Body of pancreas (tissue), 4 donors: ENCODE measurements around the gene MIGA2. TPM values are rescaled to one million over a fixed set of nuclear protein-coding genes. Genes with fewer than 3 reads are reported as not detected.
"Not testable (repeated sequence)": the region's sequence is repeated elsewhere in the genome, so short reads cannot be mapped to it uniquely, and the experiment has no call there.

Experiments used
- ATAC-seq: fragments of 150-250 bp; one replicate; pipeline ENCODE4 v1.9.1; 2016
- DNase-seq, 4 donors: peaks; one replicate each; pipeline ENCODE4 v3.0.0-alpha.2; 2019
- H3K27ac ChIP-seq, 4 donors: fragments of 200-600 bp; sonication (generic); 1 replicate in 3 of 4; 2 replicates in 1 of 4; pipeline versions ENCODE4 v1.5.1 to v1.6.1; 2016 to 2019; ENCODE audit warnings: mild to moderate bottlenecking in 1 of 4, mixed read lengths in 1 of 4, moderate library complexity in 1 of 4
- H3K27me3 ChIP-seq, 2 donors: fragments of 200-600 bp; sonication (generic); one replicate each; pipeline ENCODE4 v1.6.0; 2016; ENCODE audit warnings: mild to moderate bottlenecking in 1 of 2
- H3K36me3 ChIP-seq, 2 donors: fragments of 200-600 bp; sonication (generic); replicated peaks in 1 of 2; 2 replicates each; pipeline ENCODE4 v1.5.1; 2016; ENCODE audit warnings: low read depth in 2 of 2; ENCODE audit not compliant: insufficient read depth in 1 of 2
- H3K4me1 ChIP-seq: fragments of 200-600 bp; sonication (generic); one replicate; pipeline ENCODE4 v1.6.0; 2016
- H3K4me3 ChIP-seq, 2 donors: fragments of 200-600 bp; sonication (generic); 1 replicate in 1 of 2; 2 replicates in 1 of 2; pipeline ENCODE4 v1.5.1; 2016 to 2019
- H3K9me3 ChIP-seq, 3 donors: fragments of 200-600 bp; sonication (generic); 1 replicate in 2 of 3; 2 replicates in 1 of 3; pipeline ENCODE4 v1.5.1; 2016
- POLR2A ChIP-seq, 3 donors: fragments of 450-650 bp; IDR thresholded peaks; one replicate each; pipeline ENCODE4 v1.6.1; 2016; ENCODE audit warnings: antibody characterized with exemption in 3 of 3, mild to moderate bottlenecking in 2 of 3
- WGBS, 2 donors: methylation state at CpG; one replicate each; pipeline ENCODE4 v1.1.5; 2017; 5-methylcytosine and 5-hydroxymethylcytosine counted together
- intact Hi-C: fragments of 100-400 bp; cut with DNase I; formaldehyde crosslinking; loops from one replicate; pipeline ENCODE4 v1.15.1; 2023
- total RNA-seq, 2 donors: library from RNA; depleted of rRNA; stranded (reverse); fragments of >200 nt; gene quantifications; one replicate each; pipeline ENCODE4 v1.1.0, GENCODE V29; 2016
- TF ChIP-seq, protein P1 (sequence below), 7 experiments: fragments of 450-650 bp in 4 of 7; fragments of 200-600 bp in 3 of 7; sonication (generic) in 3 of 7; IDR thresholded peaks; one replicate each; pipeline ENCODE4 v1.5.1; 2016 to 2019; ENCODE audit warnings: antibody characterized with exemption in 7 of 7

The MIGA2 gene
- total RNA-seq, 2 donors from 2014 or later, result 11.9 to 36.6 TPM

DNA sequence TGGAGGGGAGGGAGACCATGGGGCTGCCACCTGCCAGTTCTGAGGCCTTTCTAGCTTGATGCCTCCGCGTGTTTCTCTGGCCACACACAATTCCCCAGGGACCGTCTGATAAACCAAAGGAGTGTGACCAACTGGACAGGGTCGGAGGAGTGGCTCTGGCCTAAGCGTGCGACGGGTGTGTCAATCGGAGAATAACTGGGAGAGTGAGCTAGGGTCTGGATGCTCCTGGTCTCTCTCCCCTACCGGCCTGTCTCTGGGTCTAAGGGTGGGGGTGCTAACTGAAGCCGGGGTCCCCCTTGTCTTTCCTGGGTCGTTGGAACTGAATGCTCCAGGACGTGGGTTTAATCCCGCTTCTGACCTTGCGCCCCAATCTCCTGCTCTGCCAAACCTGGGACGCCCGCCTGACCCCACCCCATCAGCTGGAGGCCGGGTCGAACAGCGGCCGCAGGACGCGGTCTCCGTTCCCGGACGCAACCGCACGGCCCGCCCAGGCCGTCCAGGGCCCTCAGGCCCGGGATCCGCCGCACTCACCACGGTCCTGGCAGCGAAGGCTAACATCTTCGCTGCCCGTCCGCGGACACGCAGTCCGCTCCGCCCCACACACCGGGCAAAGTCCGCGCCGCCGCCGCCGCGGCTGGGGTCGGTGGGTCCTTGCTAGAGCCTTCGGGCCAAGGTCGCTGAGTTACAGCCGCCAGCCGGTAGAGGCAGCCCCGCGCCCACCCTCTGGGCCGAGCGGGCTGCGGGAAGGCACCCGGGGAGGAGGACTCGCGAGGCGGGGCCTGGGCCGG lies 73.7 kb downstream of the MIGA2 start:
- peak overlapping the region; percentile 81 to 91 for H3K4me3 ChIP-seq
- peak overlapping the region; percentile 93 to 99 (median 97) for H3K27ac ChIP-seq
- no peak for TF ChIP-seq POLR2A (IDR thresholded peaks at IDR 0.05)
- TF ChIP-seq, protein P1, sequence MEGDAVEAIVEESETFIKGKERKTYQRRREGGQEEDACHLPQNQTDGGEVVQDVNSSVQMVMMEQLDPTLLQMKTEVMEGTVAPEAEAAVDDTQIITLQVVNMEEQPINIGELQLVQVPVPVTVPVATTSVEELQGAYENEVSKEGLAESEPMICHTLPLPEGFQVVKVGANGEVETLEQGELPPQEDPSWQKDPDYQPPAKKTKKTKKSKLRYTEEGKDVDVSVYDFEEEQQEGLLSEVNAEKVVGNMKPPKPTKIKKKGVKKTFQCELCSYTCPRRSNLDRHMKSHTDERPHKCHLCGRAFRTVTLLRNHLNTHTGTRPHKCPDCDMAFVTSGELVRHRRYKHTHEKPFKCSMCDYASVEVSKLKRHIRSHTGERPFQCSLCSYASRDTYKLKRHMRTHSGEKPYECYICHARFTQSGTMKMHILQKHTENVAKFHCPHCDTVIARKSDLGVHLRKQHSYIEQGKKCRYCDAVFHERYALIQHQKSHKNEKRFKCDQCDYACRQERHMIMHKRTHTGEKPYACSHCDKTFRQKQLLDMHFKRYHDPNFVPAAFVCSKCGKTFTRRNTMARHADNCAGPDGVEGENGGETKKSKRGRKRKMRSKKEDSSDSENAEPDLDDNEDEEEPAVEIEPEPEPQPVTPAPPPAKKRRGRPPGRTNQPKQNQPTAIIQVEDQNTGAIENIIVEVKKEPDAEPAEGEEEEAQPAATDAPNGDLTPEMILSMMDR (IDR thresholded peaks at IDR 0.05), result peak in 2 of 7 experiments; percentile 2 to 6
- H3K4me1 ChIP-seq, result peaks cover 74% of the 10 kb centered on the region
- no peaks in the 10 kb centered on the region for H3K9me3 ChIP-seq
- DNase-seq (peak in 3 of 4 donors; percentile 39 to 51 (median 41)), ATAC-seq (peak; percentile 28)
- 0 to 8% methylated on average over 3 to 47 of the region's 64 CpGs for WGBS, 2 donors
- no peaks in the 10 kb centered on the region for H3K36me3 ChIP-seq
- no peaks in the 10 kb centered on the region for H3K27me3 ChIP-seq
- intact Hi-C loops, result no loop called here

DNA sequence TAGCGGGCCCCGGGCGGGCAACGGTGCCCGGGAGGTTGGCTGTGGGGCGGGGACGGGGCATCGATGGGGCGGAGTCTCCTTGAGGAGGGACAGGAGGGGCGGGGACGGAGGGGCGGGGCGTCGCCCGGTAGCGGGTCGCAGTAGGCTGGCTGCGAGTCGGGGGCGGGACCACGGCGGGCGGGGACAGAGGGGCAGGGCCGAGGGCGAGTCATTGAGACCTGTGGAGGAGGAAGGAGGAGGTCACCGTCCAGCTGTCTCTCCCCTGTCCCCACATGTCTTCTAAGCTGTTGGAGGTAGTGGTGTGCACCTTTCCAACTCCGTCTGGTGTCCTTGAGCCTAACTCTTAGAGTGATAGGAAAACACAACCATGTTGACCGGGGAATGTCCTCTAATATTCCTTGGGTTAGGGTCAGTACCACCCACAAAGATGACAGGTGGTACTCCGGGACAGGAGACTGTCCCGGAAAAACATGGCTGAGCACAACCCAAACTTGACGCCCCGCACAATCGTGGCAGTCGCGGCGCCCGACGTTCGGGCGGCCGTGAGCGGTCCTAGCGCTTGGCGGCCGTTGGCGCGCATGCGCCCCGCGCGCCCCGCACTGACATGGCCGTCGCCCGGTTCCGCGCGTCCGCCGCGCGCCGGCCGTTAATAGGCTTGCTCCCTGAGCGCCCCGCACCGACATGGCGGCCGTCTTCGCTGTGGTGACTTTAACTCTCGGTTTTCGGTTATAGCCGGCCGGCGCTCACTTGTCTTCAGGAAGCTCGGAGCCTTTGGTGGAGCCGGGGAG lies 74.5 kb downstream of the MIGA2 start, which contains the start of the genes CRAT and PTPA:
TSS of gene CRAT (minus strand) at position 54 of the 788 bp plus-strand sequence. CDS start 284 bp downstream, outside the sequence.
TSS of gene PTPA (plus strand) at position 676 of the 788 bp plus-strand sequence. CDS start 186 bp downstream, outside the sequence.
- peak; percentile 98 to 99 (median 98) for DNase-seq
- Histone ChIP-seq H3K4me1 (peaks cover 81% of the 10 kb centered on the region), H3K27ac (peak within 1 kb of the TSS; percentile 93 to 99 (median 97)), H3K4me3 (peak within 1 kb of the TSS; percentile 88 to 91), H3K27me3 (no peaks in the 10 kb centered on the region), H3K9me3 (no peaks in the 10 kb centered on the region), H3K36me3 (no peaks in the 10 kb centered on the region)
- intact Hi-C loops, result no loop called here
- TF ChIP-seq, protein P1 (IDR thresholded peaks at IDR 0.05), result peak in 1 of 7 experiments; percentile 6
- peak; percentile 81 to 97 (median 96) for TF ChIP-seq POLR2A (IDR thresholded peaks at IDR 0.05)
- WGBS, 2 donors, result 0% methylated on average over 8 to 76 of the region's 77 CpGs
- peak; percentile 88 for ATAC-seq

DNA sequence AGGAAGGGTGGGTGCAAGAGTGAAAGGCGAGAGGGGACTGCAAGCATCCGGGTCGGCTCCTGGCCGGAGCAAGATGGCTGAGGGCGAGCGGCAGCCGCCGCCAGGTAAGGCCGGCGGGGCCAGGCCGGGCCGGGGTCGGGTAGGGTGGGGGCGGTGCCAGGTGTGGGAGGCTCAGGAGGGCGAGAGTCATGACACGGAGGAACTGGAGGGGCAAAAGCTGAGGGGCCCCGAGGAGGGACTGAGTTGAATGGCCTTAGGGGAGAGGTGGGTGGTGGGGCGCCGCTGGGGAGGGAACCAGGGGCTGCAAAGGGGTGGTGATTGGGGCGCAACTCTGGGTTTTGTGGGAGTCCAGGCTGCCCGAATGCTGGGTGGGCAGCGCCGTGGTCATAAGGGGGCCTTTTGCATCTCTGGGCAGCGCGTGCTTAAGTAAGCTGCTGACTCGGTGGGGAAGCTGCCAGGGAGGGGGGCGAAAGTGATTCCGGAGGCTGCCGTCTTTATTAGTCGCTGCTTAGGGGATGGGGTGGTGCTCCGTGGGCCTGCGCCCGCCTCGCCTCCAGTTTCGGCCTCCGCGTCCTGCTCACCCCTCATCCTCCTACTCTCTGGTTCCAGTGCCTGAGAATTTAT lies 75.2 kb downstream of the MIGA2 start:
- peak; percentile 4 for ATAC-seq
- peaks cover 74% of the 10 kb centered on the region for H3K4me1 ChIP-seq

DNA sequence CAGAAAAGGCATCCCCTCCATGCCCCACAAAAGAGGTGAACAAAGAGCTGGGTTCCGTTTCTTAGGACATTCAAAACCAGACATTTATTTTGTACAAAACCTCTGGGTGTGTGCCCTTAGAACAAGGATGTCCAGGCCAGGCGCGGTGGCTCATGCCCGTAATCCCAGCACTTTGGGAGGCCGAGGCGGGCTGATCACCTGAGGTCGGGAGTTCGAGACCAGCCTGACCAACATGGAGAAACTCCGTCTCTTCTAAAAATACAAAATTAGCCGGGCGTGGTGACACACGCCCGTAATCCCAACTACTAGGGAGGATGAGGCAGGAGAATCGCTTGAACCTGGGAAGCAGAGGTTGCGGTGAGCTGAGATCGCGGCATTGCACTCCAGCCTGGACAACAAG lies 76.1 kb downstream of the MIGA2 start:
- intact Hi-C loops, H3K27me3 ChIP-seq, H3K36me3 ChIP-seq, H3K9me3 ChIP-seq, DNase-seq, ATAC-seq, H3K4me3 ChIP-seq: not testable (repeated sequence)
- Histone ChIP-seq H3K27ac (peak overlapping the region in 1 of 4 donors; percentile 93), H3K4me1 (peaks cover 65% of the 10 kb centered on the region)
- 92 to 94% methylated on average over 17 of the region's 17 CpGs for WGBS, 2 donors

More for the DNA sequence above, 75.2 kb downstream of the MIGA2 start:
- 0 to 1% methylated on average over 23 to 37 of the region's 37 CpGs for WGBS, 2 donors
- Histone ChIP-seq H3K27me3 (no peaks in the 10 kb centered on the region), H3K9me3 (no peaks in the 10 kb centered on the region), H3K27ac (peak overlapping the region; percentile 93 to 99 (median 97)), H3K4me3 (peak overlapping the region; percentile 75 to 88), H3K36me3 (no peaks in the 10 kb centered on the region)
- intact Hi-C loops, result no loop called here
- DNase-seq, result peak in 3 of 4 donors; percentile 48 to 61 (median 48)
- no peak for TF ChIP-seq POLR2A (IDR thresholded peaks at IDR 0.05)
- TF ChIP-seq, protein P1 (IDR thresholded peaks at IDR 0.05), result no peak
